Central memory CD8-positive, alpha-beta T cell (primary cell): ENCODE data around the gene ORAI1.
"Not testable (repeated sequence)": the region's sequence is repeated elsewhere in the genome, so short reads cannot be mapped to it uniquely, and the experiment has no call there.

Source experiments
- ATAC-seq: fragments of 150-1000 bp; cut with Tn5 transposase; replicated peaks from 2 replicates; pipeline ENCODE4 v1.10.0; 2022; ENCODE audit warnings: mild to moderate bottlenecking, moderate FRiP score, moderate number of reproducible peaks; ENCODE audit not compliant: poor library complexity, severe bottlenecking; ENCODE audit errors: extremely low read depth
- DNase-seq, 2 donors: peaks; one replicate each; pipeline ENCODE4 v3.0.0; 2021; ENCODE audit warnings: low spot score in 2 of 2
- H3K27ac Mint-ChIP-seq: one replicate; pipeline ENCODE4 v1.8.0; 2022; ENCODE audit warnings: low read depth, mild to moderate bottlenecking, moderate library complexity, mixed read lengths
- H3K27me3 Mint-ChIP-seq: one replicate; pipeline ENCODE4 v1.8.0; 2022; ENCODE audit warnings: mixed read lengths
- H3K36me3 Mint-ChIP-seq: one replicate; pipeline ENCODE4 v1.8.0; 2022; ENCODE audit warnings: mild to moderate bottlenecking, moderate library complexity, mixed read lengths; ENCODE audit not compliant: insufficient read depth
- H3K4me1 Mint-ChIP-seq: one replicate; pipeline ENCODE4 v1.8.0; 2022; ENCODE audit warnings: mixed read lengths
- H3K4me3 Mint-ChIP-seq: one replicate; pipeline ENCODE4 v1.8.0; 2022; ENCODE audit warnings: mild to moderate bottlenecking, moderate library complexity, mixed read lengths
- H3K9me3 Mint-ChIP-seq: one replicate; pipeline ENCODE4 v1.8.0; 2022; ENCODE audit warnings: mixed read lengths

Gene ORAI1

GRCh38 chr12:121626087-121626852 lies at the start of gene ORAI1:
ORAI1 (plus strand) TSS chr12:121626530.
- Mint-ChIP-seq H3K9me3 (no peaks in the 10 kb centered on the region), H3K36me3 (peaks cover 28% of the 10 kb centered on the region), H3K27me3 (no peaks in the 10 kb centered on the region), H3K27ac (peak within 1 kb of the TSS; percentile 95), H3K4me1 (peaks cover 57% of the 10 kb centered on the region), H3K4me3 (peak within 1 kb of the TSS; percentile 92)
- DNase-seq: peak; percentile 92 to 93
- peak; percentile 66 for ATAC-seq

GRCh38 chr12:121576851-121577391 lies 49.4 kb upstream of the ORAI1 start:
- Mint-ChIP-seq H3K27me3 (no peaks in the 10 kb centered on the region), H3K36me3 (peaks cover 27% of the 10 kb centered on the region), H3K4me3 (peak overlapping the region; percentile 70), H3K4me1 (peaks cover 44% of the 10 kb centered on the region), H3K27ac (peak overlapping the region; percentile 74), H3K9me3 (no peaks in the 10 kb centered on the region)
- no peak for DNase-seq
- no peak for ATAC-seq

GRCh38 chr12:121577443-121578180 lies 48.7 kb upstream of the ORAI1 start:
- ATAC-seq (no peak), DNase-seq (no peak)
- H3K4me1 Mint-ChIP-seq: peaks cover 42% of the 10 kb centered on the region
- peak overlapping the region; percentile 74 for H3K27ac Mint-ChIP-seq
- no peaks in the 10 kb centered on the region for H3K27me3 Mint-ChIP-seq
- peaks cover 21% of the 10 kb centered on the region for H3K36me3 Mint-ChIP-seq
- no peaks in the 10 kb centered on the region for H3K9me3 Mint-ChIP-seq
- H3K4me3 Mint-ChIP-seq: peak overlapping the region; percentile 70

DNA sequence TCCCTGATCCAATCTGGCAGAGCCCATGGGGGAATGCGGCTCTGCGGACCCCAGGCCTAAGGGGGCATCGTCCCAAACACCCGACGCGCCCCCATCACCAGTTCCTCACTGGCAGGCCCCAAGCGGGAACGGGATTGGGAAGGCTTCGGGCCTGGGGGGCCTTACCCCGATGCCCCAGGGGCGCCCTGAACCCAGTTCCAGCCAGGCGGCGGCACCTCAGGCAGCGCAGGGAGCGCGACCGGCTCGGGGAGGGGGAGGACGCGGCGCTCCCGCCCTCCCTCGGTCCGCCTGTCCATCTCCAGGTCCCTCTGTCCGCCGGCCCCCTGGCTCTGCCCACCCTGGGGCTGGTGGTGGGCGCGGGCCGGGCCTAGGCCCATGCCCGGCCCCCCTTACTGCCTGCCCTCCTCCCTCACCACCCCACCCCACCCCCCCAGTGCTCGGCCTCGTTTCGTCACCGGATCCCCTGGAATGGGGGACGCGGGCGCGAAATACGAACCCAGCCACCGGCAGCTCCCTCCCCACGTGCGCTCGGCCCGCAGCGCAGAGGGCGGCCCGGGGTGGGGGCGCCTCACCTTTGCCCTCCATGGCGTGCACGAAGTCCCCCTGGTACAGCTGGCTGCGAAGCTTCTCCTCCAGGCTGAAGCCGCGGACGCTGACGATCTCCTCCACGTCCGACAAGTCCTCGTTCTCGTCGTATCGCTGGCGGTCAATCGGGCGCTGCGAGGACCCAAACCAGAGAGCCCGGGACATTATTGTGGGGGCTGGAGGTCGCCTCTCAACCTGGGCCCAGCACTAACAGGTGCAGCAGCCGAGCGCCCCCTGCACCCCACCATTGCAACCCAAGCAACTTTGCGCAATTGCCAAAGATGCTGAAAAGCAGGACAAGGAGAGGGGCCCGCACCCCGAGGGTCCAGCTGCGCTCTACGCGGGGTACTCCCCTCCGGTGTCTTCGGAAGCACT lies 47.8 kb upstream of the ORAI1 start:
- H3K9me3 Mint-ChIP-seq: no peaks in the 10 kb centered on the region
- ATAC-seq: no peak
- peak overlapping the region; percentile 99 for H3K27ac Mint-ChIP-seq
- H3K36me3 Mint-ChIP-seq: peaks cover 18% of the 10 kb centered on the region
- peak overlapping the region; percentile 93 for H3K4me3 Mint-ChIP-seq
- peaks cover 47% of the 10 kb centered on the region for H3K4me1 Mint-ChIP-seq
- H3K27me3 Mint-ChIP-seq: no peaks in the 10 kb centered on the region
- no peak for DNase-seq

DNA sequence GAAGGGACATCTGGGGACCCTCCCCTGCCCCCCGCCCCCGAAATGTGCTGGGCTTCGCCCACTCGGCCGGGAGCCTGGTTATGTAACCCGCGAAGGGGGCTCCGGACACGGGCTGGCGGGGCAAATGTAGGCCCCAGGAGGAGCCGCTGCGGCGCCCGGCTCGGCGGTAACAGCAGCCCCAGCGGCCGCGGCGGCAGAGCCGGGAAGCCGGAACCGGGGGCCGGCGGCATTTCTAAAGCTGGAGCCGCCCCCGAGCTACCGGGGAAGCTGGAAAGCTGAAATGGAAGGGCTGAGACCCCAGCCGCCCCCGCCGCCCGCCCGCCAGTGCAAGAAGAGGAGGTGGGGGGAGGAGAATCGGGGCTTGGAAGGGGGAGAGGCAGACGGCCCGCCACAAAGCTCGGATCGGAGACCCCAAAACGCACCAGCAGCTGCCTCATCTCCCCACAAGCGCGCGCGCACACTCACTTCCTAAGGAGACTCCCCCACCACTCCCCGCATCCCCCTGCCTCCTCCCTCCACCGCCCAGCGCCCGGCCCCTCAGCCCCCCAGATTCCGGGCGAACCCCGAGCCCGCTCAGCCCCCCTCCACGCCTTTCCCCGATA lies 47.0 kb upstream of the ORAI1 start:
- H3K4me1 Mint-ChIP-seq: peaks cover 54% of the 10 kb centered on the region
- peak overlapping the region; percentile 99 for H3K27ac Mint-ChIP-seq
- H3K4me3 Mint-ChIP-seq: peak overlapping the region; percentile 93

GRCh38 chr12:121579981-121580868 lies 46.1 kb upstream of the ORAI1 start:
- Mint-ChIP-seq H3K27ac (peak overlapping the region; percentile 99), H3K9me3 (no peaks in the 10 kb centered on the region), H3K27me3 (no peaks in the 10 kb centered on the region), H3K36me3 (peaks cover 16% of the 10 kb centered on the region), H3K4me1 (peaks cover 51% of the 10 kb centered on the region), H3K4me3 (peak overlapping the region; percentile 93)
- DNase-seq (peak; percentile 53 to 66), ATAC-seq (peak; percentile 73)

More for the DNA sequence above, 47.0 kb upstream of the ORAI1 start:
- DNase-seq: peak in 1 of 2 donors; percentile 27
- H3K36me3 Mint-ChIP-seq: peaks cover 16% of the 10 kb centered on the region
- no peaks in the 10 kb centered on the region for H3K9me3 Mint-ChIP-seq
- H3K27me3 Mint-ChIP-seq: no peaks in the 10 kb centered on the region
- peak; percentile 37 for ATAC-seq

DNA sequence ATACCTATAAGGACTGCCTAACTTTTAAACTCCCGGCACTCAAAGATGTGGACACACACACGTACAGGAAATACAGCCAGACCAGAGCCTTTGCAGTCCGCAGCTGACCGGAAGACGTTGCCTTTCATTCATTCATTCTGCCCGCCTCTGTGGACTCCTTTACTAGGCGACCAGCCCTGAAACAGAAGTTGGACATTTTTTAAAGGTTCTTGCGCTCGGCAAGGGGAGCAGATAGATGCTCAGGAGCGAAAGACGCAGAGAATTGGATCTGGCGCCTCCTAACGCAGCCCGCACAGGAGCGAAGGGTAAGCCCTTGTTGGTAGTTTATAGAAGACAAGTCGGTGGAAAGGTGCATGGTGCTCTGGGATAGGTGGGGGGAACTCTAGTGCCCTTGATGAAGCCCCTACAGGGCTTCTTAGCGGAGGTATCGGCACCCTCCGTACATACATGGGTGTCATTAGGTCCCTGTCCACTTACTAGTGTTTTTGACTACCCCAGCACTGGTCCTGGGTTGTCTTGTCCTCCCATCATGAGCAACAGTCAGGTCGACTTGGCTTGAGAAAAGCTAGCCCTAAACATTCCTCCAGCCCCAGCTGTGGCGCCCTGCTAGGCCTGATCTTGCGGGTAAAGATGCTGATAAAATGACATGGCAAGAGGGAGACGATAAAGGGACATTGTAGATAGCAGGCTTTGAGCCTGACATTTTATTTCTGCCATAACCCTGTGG lies 45.2 kb upstream of the ORAI1 start, which contains the start of gene KDM2B:
KDM2B (minus strand) TSS at position 65 of the 727 bp plus-strand sequence. CDS start 112 bp downstream, outside the sequence.
- Mint-ChIP-seq H3K4me1 (peaks cover 42% of the 10 kb centered on the region), H3K9me3 (no peaks in the 10 kb centered on the region), H3K36me3 (peaks cover 14% of the 10 kb centered on the region), H3K27me3 (no peaks in the 10 kb centered on the region), H3K4me3 (peak within 1 kb of the TSS; percentile 93), H3K27ac (peak within 1 kb of the TSS; percentile 99)
- DNase-seq: no peak
- ATAC-seq: no peak

DNA sequence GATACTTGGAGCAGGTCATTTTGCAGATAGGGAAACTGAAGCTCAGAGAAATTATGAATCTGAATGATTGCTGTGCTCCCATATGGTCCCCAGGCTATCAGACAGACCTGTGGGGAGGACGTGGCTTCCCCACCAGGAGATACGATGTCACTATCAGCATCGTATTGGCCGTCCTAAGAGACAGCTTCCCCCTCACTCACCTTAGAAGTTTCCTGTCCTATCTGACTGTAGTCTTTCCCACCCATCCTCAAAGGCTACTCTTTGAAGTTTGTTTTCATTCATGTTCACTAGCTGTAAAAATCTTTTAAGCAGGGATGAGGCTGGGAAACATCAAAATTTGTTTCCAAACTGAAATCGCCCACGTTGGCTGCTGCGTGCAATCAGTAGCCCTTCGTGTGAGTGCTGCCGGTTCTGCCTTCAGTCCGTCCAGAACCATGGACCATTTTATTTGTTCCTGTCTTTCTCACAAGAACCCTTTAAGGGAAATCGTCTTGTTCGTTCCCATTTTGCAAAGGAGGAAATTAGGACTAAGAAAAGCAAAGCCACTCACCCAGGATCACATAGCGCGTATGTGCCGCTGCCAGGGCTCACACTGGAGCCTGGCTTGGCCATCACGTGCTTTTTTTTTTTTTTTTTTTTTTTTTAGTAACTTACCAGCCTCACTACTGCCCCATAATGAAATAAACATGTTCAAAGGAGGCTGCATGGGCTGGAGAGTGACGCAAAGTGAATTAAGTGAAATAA lies 44.5 kb upstream of the ORAI1 start:
- ATAC-seq (no peak), DNase-seq (no peak)
- Mint-ChIP-seq H3K4me1 (peaks cover 36% of the 10 kb centered on the region), H3K9me3 (no peaks in the 10 kb centered on the region), H3K36me3 (peaks cover 14% of the 10 kb centered on the region), H3K27ac (peak overlapping the region; percentile 99), H3K27me3 (no peaks in the 10 kb centered on the region), H3K4me3 (peak overlapping the region; percentile 93)

GRCh38 chr12:121582583-121583333 lies 43.6 kb upstream of the ORAI1 start:
- H3K36me3 Mint-ChIP-seq: peaks cover 14% of the 10 kb centered on the region
- no peaks in the 10 kb centered on the region for H3K27me3 Mint-ChIP-seq
- H3K27ac Mint-ChIP-seq: peak overlapping the region; percentile 99
- H3K9me3 Mint-ChIP-seq: no peaks in the 10 kb centered on the region
- DNase-seq (no peak), ATAC-seq (no peak)
- H3K4me3 Mint-ChIP-seq: peak overlapping the region; percentile 52
- peaks cover 29% of the 10 kb centered on the region for H3K4me1 Mint-ChIP-seq

DNA sequence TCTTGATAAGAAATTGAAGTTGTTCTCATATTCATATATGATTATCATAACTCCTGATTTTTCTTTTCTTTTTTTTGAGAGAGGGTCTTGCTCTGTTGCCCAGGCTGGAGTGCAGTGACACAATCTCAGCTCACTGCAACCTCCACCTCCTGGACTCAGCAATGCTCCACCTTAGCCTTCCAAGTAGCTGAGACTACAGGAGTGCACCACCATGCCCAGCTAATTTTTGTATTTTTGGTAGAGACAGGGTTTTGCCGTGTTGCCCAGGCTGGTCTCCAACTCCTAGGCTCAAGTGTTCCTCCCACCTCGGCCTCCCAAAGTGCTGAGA lies 43.0 kb upstream of the ORAI1 start:
- H3K27me3 Mint-ChIP-seq, DNase-seq, H3K9me3 Mint-ChIP-seq, ATAC-seq: not testable (repeated sequence)
- Mint-ChIP-seq H3K4me3 (peak overlapping the region; percentile 2), H3K27ac (peak overlapping the region; percentile 99), H3K4me1 (peaks cover 29% of the 10 kb centered on the region), H3K36me3 (peaks cover 14% of the 10 kb centered on the region)
